Gastroesophageal sphincter (tissue), 3 donors: ENCODE measurements around the gene EXOC4.

ENCODE experiments used
- CTCF ChIP-seq, 4 experiments: fragments of 200-600 bp in 2 of 4; fragments of 450-650 bp in 2 of 4; sonication (generic) in 1 of 4; IDR thresholded peaks; one replicate each; pipeline ENCODE4 v1.5.1; 2017 to 2019; ENCODE audit warnings: antibody characterized with exemption in 4 of 4, mild to moderate bottlenecking in 2 of 4, moderate library complexity in 2 of 4
- EP300 ChIP-seq: sonication (generic); formaldehyde crosslinking; IDR thresholded peaks from one replicate; pipeline ENCODE4 v1.6.1; 2017; ENCODE audit warnings: antibody characterized with exemption, mild to moderate bottlenecking
- POLR2A ChIP-seq, 2 donors: fragments of 450-650 bp; IDR thresholded peaks; one replicate each; pipeline ENCODE4 v1.6.1; 2017; ENCODE audit warnings: antibody characterized with exemption in 2 of 2, mild to moderate bottlenecking in 2 of 2, moderate library complexity in 1 of 2
- POLR2AphosphoS5 ChIP-seq: sonication (generic); formaldehyde crosslinking; IDR thresholded peaks from one replicate; pipeline ENCODE4 v1.6.1; 2017; ENCODE audit warnings: antibody characterized with exemption

- TF ChIP-seq CTCF (IDR thresholded peaks at IDR 0.05) (no peak), POLR2AphosphoS5 (no peak), POLR2A (IDR thresholded peaks at IDR 0.05) (no peak), EP300 (no peak)
These were observed 571.3 kb downstream of the EXOC4 start for GRCh38 chr7:133824132-133824531.
